Esophagus squamous epithelium (tissue), 5 donors: ENCODE data around the gene FA2H. TPM values are rescaled to one million over a fixed set of nuclear protein-coding genes. Genes with fewer than 3 reads are reported as not detected.
A peak's percentile ranks its signal among the peaks of the same experiment; 100 is the strongest.
"Not testable (repeated sequence)": the region's sequence is repeated elsewhere in the genome, so short reads cannot be mapped to it uniquely, and the experiment has no call there.

ENCODE experiments used
- DNase-seq: peaks from one replicate; lab custom pipeline; 2025; lab: John Stamatoyannopoulos, UW
- H3K27ac ChIP-seq, 4 donors: fragments of 200-600 bp; sonication (generic); one replicate each; pipeline ENCODE4 v1.5.1; 2016 to 2019; ENCODE audit warnings: mild to moderate bottlenecking in 1 of 4
- H3K27me3 ChIP-seq, 4 donors: fragments of 200-600 bp; sonication (generic); 1 replicate in 3 of 4; 2 replicates in 1 of 4; pipeline versions ENCODE4 v1.5.1 to v1.6.0; 2017 to 2021; ENCODE audit warnings: antibody characterized with exemption in 1 of 4
- H3K36me3 ChIP-seq, 3 donors: fragments of 200-600 bp; sonication (generic); one replicate each; pipeline ENCODE4 v1.5.1; 2016 to 2019
- H3K4me1 ChIP-seq, 3 donors: fragments of 200-600 bp; sonication (generic); one replicate each; pipeline ENCODE4 v1.5.1; 2017 to 2019
- H3K4me3 ChIP-seq, 4 donors: fragments of 200-600 bp; sonication (generic); 1 replicate in 3 of 4; 2 replicates in 1 of 4; pipeline ENCODE4 v1.5.1; 2016 to 2019; ENCODE audit warnings: mild to moderate bottlenecking in 2 of 4, moderate library complexity in 1 of 4
- H3K9me3 ChIP-seq, 3 donors: fragments of 200-600 bp; sonication (generic); one replicate each; pipeline ENCODE4 v1.5.1; 2016 to 2019
- POLR2A ChIP-seq, 4 donors: fragments of 450-650 bp; IDR thresholded peaks; one replicate each; pipeline ENCODE4 v1.6.1; 2017; ENCODE audit warnings: antibody characterized with exemption in 4 of 4, mild to moderate bottlenecking in 4 of 4, moderate library complexity in 3 of 4
- WGBS, 2 donors: methylation state at CpG; one replicate each; pipeline ENCODE4 v1.1.5; 2018; 5-methylcytosine and 5-hydroxymethylcytosine counted together
- intact Hi-C: fragments of 100-400 bp; cut with DNase I; formaldehyde crosslinking; loops from one replicate; pipeline ENCODE4 v1.15.0; 2022
- total RNA-seq, 4 donors: library from RNA; depleted of rRNA; stranded (reverse); fragments of >200 nt; gene quantifications; one replicate each; pipeline ENCODE4 v1.1.0, GENCODE V29; 2016
- TF ChIP-seq, protein P1 (sequence below), 6 experiments: fragments of 450-650 bp in 4 of 6; fragments of 200-600 bp in 2 of 6; sonication (generic) in 2 of 6; IDR thresholded peaks; one replicate each; pipeline ENCODE4 v1.5.1; 2016 to 2019; ENCODE audit warnings: antibody characterized with exemption in 6 of 6, mild to moderate bottlenecking in 4 of 6, moderate library complexity in 4 of 6
- donor health status: DM: yes; HTN: yes; CAD: no.

The FA2H gene
- total RNA-seq, 4 donors from 2014 or later, result 2.9 to 4.0 (median 3.3) TPM

DNA sequence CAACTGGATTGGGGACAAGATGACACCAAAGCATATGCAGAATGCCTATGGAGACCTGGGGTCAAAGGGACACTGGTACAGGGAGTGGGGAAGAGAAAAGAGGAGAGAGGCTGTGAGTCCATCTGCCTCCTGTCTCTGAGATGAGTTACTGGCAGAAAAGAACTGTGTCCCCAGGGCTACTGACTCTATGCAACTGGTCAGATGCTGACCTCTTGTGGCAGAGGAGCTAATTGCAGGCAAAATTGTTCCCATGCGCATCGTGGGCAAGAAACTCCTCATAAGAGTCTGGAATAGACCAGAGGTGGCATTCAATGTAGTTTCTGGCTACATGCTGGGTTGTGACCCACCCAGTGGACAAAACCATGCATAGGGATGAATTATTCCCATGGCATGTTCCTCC lies 47.9 kb downstream of the FA2H start:
- Histone ChIP-seq H3K27ac (no peak overlapping the region), H3K4me1 (peaks cover 6 to 27% (median 15%) of the 10 kb centered on the region in 3 donors), H3K4me3 (no peak overlapping the region), H3K36me3 (no peaks in the 10 kb centered on the region), H3K9me3 (peaks cover 0 to 11% (median 10%) of the 10 kb centered on the region in 3 donors), H3K27me3 (no peaks in the 10 kb centered on the region)
- TF ChIP-seq, protein P1, sequence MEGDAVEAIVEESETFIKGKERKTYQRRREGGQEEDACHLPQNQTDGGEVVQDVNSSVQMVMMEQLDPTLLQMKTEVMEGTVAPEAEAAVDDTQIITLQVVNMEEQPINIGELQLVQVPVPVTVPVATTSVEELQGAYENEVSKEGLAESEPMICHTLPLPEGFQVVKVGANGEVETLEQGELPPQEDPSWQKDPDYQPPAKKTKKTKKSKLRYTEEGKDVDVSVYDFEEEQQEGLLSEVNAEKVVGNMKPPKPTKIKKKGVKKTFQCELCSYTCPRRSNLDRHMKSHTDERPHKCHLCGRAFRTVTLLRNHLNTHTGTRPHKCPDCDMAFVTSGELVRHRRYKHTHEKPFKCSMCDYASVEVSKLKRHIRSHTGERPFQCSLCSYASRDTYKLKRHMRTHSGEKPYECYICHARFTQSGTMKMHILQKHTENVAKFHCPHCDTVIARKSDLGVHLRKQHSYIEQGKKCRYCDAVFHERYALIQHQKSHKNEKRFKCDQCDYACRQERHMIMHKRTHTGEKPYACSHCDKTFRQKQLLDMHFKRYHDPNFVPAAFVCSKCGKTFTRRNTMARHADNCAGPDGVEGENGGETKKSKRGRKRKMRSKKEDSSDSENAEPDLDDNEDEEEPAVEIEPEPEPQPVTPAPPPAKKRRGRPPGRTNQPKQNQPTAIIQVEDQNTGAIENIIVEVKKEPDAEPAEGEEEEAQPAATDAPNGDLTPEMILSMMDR (IDR thresholded peaks at IDR 0.05), result peak in 3 of 6 experiments; percentile 16 to 69 (median 33)
- no peak for TF ChIP-seq POLR2A (IDR thresholded peaks at IDR 0.05)
- WGBS, 2 donors, result 68 to 78% methylated on average over 2 of the region's 2 CpGs
- intact Hi-C loops, result no loop called here
- DNase-seq, result no peak

DNA sequence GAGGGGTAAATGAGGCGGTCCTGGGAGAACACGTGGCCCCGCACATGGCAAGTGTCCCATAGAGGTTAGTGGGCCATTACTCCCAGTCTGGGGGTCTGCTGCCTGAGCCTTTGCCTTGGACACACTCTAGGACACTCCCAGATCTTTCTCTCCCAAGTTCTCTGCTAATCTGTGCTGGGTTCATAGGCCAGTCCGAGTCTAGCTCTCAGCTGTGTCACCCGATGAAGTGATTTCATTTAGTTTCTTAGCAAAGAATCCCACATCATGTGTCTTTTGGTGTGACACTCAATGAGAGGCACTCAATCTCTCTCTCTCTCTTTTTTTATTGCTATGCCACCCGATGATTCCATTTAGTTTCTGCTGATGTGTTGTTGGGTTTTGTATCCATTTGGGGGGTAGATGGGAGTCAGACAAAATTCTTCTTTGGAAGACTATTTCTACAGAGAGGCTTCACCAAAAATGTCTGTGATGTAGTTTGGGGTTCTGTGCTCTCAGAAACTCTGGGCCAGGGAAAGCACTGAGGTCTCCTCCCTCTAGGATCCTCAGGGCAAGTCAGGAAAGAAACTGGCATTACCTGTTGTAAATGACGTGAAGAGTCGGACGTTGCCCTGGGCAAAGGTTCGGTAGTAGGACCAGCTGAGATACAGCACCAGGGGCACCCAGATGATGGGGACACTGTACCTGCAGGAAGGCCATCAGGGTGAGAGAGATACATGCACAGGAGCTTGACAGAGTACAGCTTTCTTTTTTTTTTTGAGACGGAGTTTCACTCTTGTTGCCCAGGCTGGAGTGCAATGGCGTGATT lies 48.8 kb downstream of the FA2H start:
- H3K36me3 ChIP-seq, result no peaks in the 10 kb centered on the region
- no peak overlapping the region for H3K4me3 ChIP-seq
- no peak for DNase-seq
- H3K4me1 ChIP-seq, result peaks cover 6 to 20% (median 15%) of the 10 kb centered on the region in 3 donors
- no peak for TF ChIP-seq POLR2A (IDR thresholded peaks at IDR 0.05)
- TF ChIP-seq, protein P1 (IDR thresholded peaks at IDR 0.05), result no peak
- no peak overlapping the region for H3K27ac ChIP-seq
- H3K9me3 ChIP-seq, result peaks cover 0 to 11% (median 10%) of the 10 kb centered on the region in 3 donors
- H3K27me3 ChIP-seq, result no peaks in the 10 kb centered on the region
- 81 to 84% methylated on average over 7 to 8 of the region's 12 CpGs for WGBS, 2 donors
- intact Hi-C loops, result no loop called here

DNA sequence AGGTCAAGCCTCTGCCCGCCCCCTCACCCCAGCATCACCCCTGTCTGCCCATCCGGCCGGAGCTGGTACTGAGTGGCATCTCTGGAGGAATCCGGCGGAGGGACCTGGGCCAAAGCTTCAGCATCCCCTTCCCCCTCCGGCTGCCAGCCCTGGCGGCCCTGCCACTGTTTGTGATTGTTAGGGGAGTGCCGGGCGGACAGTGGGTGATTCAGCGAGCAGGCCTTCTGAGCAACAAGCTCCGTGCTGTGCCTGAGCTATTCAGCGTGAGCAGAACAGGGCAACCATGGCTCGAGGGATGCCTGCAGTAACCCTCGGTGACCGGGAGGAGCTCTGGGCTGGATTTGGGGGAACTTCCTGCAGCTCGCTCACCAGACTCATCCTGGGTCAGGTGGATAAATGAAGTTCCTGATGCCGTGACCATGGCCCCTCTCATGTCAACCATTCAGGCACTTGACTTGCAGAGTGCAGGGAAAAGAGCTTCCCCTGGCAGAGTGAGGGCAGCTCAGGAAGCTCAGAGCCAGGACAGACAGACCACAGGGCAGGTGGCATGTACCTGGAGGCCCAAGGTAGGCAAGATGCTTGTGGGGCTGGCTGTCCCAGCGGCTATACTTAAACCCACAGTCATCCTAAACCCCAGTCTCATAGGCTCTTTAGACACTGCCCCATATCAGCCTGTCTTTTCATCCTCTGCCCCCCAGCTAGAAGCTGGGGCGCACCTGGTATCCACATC lies 49.6 kb downstream of the FA2H start:
- H3K36me3 ChIP-seq, result no peaks in the 10 kb centered on the region
- TF ChIP-seq, protein P1 (IDR thresholded peaks at IDR 0.05), result no peak
- no peak for TF ChIP-seq POLR2A (IDR thresholded peaks at IDR 0.05)
- H3K27ac ChIP-seq, result no peak overlapping the region
- peaks cover 0 to 11% (median 10%) of the 10 kb centered on the region in 3 donors for H3K9me3 ChIP-seq
- intact Hi-C loops, result no loop called here
- H3K4me3 ChIP-seq, result no peak overlapping the region
- no peak for DNase-seq
- H3K4me1 ChIP-seq, result peaks cover 4 to 11% (median 10%) of the 10 kb centered on the region in 3 donors
- 70% methylated on average over 6 of the region's 19 CpGs; no CpG with 5 or more reads in 1 of the 2 donors for WGBS, 2 donors
- H3K27me3 ChIP-seq, result no peaks in the 10 kb centered on the region

DNA sequence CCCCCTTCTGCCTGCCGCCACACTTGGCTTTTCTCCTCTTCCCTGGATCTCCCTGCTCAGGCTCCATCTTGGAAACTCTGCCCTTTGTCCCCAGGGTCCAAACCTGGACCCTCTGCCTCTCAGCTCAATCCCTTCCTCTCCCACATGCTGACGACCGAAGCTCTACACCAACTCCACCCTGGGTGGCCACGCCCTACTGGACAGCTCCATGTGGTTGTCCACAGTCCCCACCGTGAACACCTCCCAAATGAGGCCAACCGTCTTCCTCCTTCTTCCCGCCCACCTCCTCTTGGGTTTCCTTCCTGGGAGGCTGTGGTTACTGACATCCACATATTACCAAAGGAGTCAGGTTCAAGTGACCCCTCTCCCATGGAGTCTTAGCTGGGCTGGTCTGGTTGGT lies 51.4 kb downstream of the FA2H start:
- intact Hi-C loops, result no loop called here
- Histone ChIP-seq H3K27ac (no peak overlapping the region), H3K4me1 (no peaks in the 10 kb centered on the region), H3K4me3 (no peak overlapping the region), H3K9me3 (peaks cover 0 to 11% (median 10%) of the 10 kb centered on the region in 3 donors), H3K36me3 (no peaks in the 10 kb centered on the region), H3K27me3 (no peaks in the 10 kb centered on the region)
- TF ChIP-seq, protein P1 (IDR thresholded peaks at IDR 0.05), result no peak
- no peak for TF ChIP-seq POLR2A (IDR thresholded peaks at IDR 0.05)
- WGBS, 2 donors, result 65 to 81% methylated on average over 7 of the region's 7 CpGs
- no peak for DNase-seq

DNA sequence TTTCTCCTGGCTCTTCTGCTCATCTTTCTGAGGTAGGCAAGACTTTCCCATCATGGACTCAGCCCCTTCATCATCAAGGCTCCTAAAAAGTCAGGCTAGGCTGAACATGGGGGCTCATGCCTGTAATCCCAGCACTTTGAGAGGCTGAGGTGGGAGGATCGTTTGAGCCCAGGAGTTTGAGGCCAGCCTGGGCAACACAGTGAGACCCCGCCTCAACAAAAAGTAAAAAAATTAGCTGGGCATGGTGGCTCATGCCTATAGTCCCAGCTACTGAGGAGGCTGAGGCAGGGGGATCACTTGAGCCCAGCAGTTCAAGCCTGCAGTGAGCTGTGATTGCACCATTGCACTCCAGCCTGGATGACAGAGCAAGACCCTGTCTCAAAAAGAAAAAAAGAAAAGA lies 52.5 kb downstream of the FA2H start:
- H3K9me3 ChIP-seq, H3K4me1 ChIP-seq, H3K36me3 ChIP-seq, DNase-seq, intact Hi-C loops, H3K4me3 ChIP-seq, H3K27ac ChIP-seq, H3K27me3 ChIP-seq: not testable (repeated sequence)
- 60% methylated on average over 1 of the region's 2 CpGs; no CpG with 5 or more reads in 1 of the 2 donors for WGBS, 2 donors
